ENCODE data around the gene RILPL2. TPM values are rescaled to one million over a fixed set of nuclear protein-coding genes. Genes with fewer than 3 reads are reported as not detected.
A peak's percentile ranks its signal among the peaks of the same experiment; 100 is the strongest.

The RILPL2 gene
- total RNA-seq, 2 experiments from 2014 or later = 8.9 to 9.0 TPM

GRCh38 chr12:123396954-123397353 lies 39.5 kb downstream of the RILPL2 start:
- Mint-ChIP-seq H3K4me1 (peaks cover 10% of the 10 kb centered on the region), H3K27ac (no peak overlapping the region), H3K27me3 (no peaks in the 10 kb centered on the region), H3K4me3 (no peak overlapping the region), H3K9me3 (no peaks in the 10 kb centered on the region), H3K36me3 (ENCODE audit: low read depth) (peaks cover 57% of the 10 kb centered on the region)
- no peak for DNase-seq
- POLR2A ChIA-PET = interaction anchor here (1.4 to 1.5 kb wide), 2 partner anchors 31 to 52 kb away, joined by 3 read pairs; no protein-coding TSS in a partner anchor
- CTCF ChIA-PET = interaction anchor here (1.0 to 1.3 kb wide), 2 partner anchors 14 to 21 kb away, joined by 3 read pairs; no protein-coding TSS in a partner anchor

DNA sequence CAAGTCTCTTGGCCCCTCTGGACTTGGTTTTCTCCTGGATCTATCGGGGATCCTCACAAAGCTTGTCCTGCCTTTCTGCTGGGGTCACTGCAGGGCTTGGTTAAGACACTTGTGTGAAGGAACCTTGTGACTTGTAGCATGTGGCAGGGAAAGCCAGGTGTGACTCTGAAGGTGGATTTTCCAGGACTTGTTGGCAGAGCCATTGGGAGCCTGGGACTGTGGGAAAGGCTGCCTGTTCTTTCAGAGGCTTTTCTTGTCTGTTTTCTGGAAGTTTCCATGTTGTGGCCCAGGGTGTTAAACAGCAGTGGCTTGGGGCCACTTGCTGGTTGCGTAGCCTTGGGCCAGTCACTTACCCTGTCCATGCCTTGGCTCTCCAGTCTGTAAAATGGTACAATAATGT lies 39.9 kb downstream of the RILPL2 start:
- Mint-ChIP-seq H3K27ac (no peak overlapping the region), H3K4me1 (peaks cover 14% of the 10 kb centered on the region), H3K9me3 (no peaks in the 10 kb centered on the region), H3K27me3 (no peaks in the 10 kb centered on the region), H3K4me3 (no peak overlapping the region), H3K36me3 (ENCODE audit: low read depth) (peaks cover 60% of the 10 kb centered on the region)
- DNase-seq = no peak
- ChIA-PET POLR2A (interaction anchor here (1.4 to 1.5 kb wide), 2 partner anchors 31 to 52 kb away, joined by 3 read pairs; no protein-coding TSS in a partner anchor), CTCF (interaction anchor here (1.0 kb wide), 1 partner anchor 14 kb away, joined by 3 read pairs; no protein-coding TSS in a partner anchor)

DNA sequence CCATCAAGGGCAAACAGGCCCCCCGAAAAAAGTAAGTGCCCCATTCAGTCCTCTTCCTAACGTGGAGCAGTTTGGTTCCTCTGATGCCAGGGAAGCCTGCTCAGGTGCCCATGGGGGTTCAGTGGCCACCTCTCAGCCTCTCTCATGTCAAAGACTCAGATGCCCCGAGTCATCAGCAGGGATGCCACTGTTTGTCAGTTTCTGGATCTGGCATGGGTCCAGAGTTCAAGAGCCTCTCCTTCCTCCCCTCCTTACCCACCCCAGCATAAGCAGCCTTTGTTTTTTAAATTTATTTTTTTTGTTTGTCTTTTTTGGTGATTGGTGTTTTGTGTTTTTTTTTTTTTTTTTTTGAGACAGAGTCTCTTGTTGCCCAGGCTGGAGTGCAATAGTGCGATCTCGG lies 41.2 kb downstream of the RILPL2 start:
- peak overlapping the region; percentile 4 for H3K27ac Mint-ChIP-seq
- peaks cover 73% of the 10 kb centered on the region for H3K36me3 Mint-ChIP-seq (ENCODE audit: low read depth)
- peaks cover 27% of the 10 kb centered on the region for H3K4me1 Mint-ChIP-seq
- no peak for DNase-seq
- ChIA-PET POLR2A (interaction anchor here (0.7 to 1.1 kb wide), 3 partner anchors 9 to 63 kb away, joined by 3 to 6 read pairs (median 4); partner anchors contain the start of genes KMT5A and SNRNP35), CTCF (no interaction called here)
- H3K27me3 Mint-ChIP-seq = no peaks in the 10 kb centered on the region
- no peak overlapping the region for H3K4me3 Mint-ChIP-seq
- no peaks in the 10 kb centered on the region for H3K9me3 Mint-ChIP-seq

GRCh38 chr12:123393747-123394146 lies 42.7 kb downstream of the RILPL2 start:
- H3K27me3 Mint-ChIP-seq = no peaks in the 10 kb centered on the region
- POLR2A ChIA-PET = interaction anchor here (3.6 kb wide), 1 partner anchor 29 kb away, joined by 26 read pairs; the partner anchor contains the start of gene SBNO1

GRCh38 chr12:123391546-123392343 lies 44.7 kb downstream of the RILPL2 start:
- CTCF ChIA-PET = interaction anchor here (1.1 to 1.2 kb wide), 2 partner anchors 26 to 37 kb away, joined by 3 to 5 read pairs; no protein-coding TSS in a partner anchor
- Mint-ChIP-seq H3K27me3 (no peaks in the 10 kb centered on the region), H3K4me1 (peaks cover 46% of the 10 kb centered on the region), H3K4me3 (peak overlapping the region; percentile 65), H3K36me3 (ENCODE audit: low read depth) (peaks cover 72% of the 10 kb centered on the region), H3K27ac (peak overlapping the region; percentile 70), H3K9me3 (no peaks in the 10 kb centered on the region)
- DNase-seq = no peak
- POLR2A ChIA-PET = interaction anchor here (0.7 to 3.6 kb wide), 10 partner anchors 8 to 211 kb away, joined by 3 to 26 read pairs (median 5); partner anchors contain the start of genes KMT5A, SBNO1 and SNRNP35

More at GRCh38 chr12:123393747-123394146, 42.7 kb downstream of the RILPL2 start:
- Mint-ChIP-seq H3K36me3 (ENCODE audit: low read depth) (peaks cover 71% of the 10 kb centered on the region), H3K4me3 (no peak overlapping the region), H3K27ac (no peak overlapping the region), H3K4me1 (peaks cover 30% of the 10 kb centered on the region), H3K9me3 (no peaks in the 10 kb centered on the region)
- no peak for DNase-seq
- CTCF ChIA-PET = no interaction called here

- ChIA-PET CTCF (interaction anchor here (0.5 to 1.2 kb wide), 4 partner anchors 25 to 193 kb away, joined by 3 to 5 read pairs (median 4); no protein-coding TSS in a partner anchor), POLR2A (interaction anchor here (0.7 to 3.6 kb wide), 11 partner anchors 7 to 212 kb away, joined by 3 to 26 read pairs (median 4); partner anchors contain the start of genes KMT5A, SBNO1 and SNRNP35)
- peaks cover 62% of the 10 kb centered on the region for H3K36me3 Mint-ChIP-seq (ENCODE audit: low read depth)
- peak; percentile 18 for DNase-seq
- H3K9me3 Mint-ChIP-seq = no peaks in the 10 kb centered on the region
- H3K27ac Mint-ChIP-seq = peak overlapping the region; percentile 70
- H3K4me3 Mint-ChIP-seq = peak overlapping the region; percentile 65
- H3K4me1 Mint-ChIP-seq = peaks cover 52% of the 10 kb centered on the region
- no peaks in the 10 kb centered on the region for H3K27me3 Mint-ChIP-seq
Measured at GRCh38 chr12:123390498-123391426, 45.7 kb downstream of the RILPL2 start.

DNA sequence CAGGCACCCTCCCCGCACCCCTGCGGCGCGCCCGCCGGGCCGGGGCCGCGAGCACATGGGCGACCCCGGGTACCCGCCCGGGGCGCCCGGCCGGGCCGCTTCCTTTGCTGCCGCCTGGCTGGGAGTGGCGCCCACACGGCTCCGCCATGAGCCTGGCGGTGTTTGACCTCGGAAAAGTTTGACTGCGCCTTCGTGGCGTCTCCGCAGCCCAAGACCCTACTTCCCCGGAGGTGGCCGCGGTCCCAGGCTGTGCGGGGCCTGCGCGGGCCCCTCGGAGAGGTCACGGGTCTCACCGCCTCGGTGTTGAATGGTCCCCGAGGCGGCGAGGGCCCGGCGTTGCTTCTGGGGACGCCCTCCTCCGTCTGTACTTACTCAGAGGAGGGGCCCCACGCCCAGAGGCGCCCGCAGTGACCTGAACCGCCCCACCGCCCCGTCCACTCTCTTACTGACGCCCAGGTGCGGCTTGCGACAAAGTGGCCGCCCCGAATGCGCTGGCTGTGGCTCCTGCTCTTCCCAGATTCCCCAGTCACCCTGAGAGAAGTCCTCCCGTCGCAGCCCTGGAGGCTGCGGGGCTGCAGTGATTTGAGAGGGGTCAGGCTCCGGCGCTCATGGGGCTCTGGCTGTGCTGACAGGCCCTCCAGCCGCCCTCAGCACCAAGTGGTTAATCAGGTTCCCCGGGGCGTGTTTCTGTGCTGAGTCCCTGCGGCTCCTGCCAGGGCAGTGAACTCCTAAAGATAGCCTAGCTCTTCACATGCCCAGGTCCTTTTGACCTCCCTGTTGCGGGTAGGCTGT lies 46.7 kb downstream of the RILPL2 start:
- peak overlapping the region; percentile 65 for H3K4me3 Mint-ChIP-seq
- peak overlapping the region; percentile 70 for H3K27ac Mint-ChIP-seq
- peak; percentile 40 for DNase-seq
- peaks cover 54% of the 10 kb centered on the region for H3K36me3 Mint-ChIP-seq (ENCODE audit: low read depth)
- no peaks in the 10 kb centered on the region for H3K27me3 Mint-ChIP-seq
- ChIA-PET POLR2A (interaction anchor here (1.0 to 3.6 kb wide), 4 partner anchors 12 to 70 kb away, joined by 3 to 26 read pairs (median 6); partner anchors contain the start of gene SBNO1), CTCF (interaction anchor here (0.5 to 1.0 kb wide), 2 partner anchors 60 to 194 kb away, joined by 4 read pairs; no protein-coding TSS in a partner anchor)
- H3K9me3 Mint-ChIP-seq = no peaks in the 10 kb centered on the region
- peaks cover 53% of the 10 kb centered on the region for H3K4me1 Mint-ChIP-seq

GRCh38 chr12:123388951-123389559 lies 47.4 kb downstream of the RILPL2 start:
- CTCF ChIA-PET = interaction anchor here (1.2 kb wide), 1 partner anchor 24 kb away, joined by 3 read pairs; no protein-coding TSS in a partner anchor
- no peak overlapping the region for H3K4me3 Mint-ChIP-seq
- H3K27ac Mint-ChIP-seq = no peak overlapping the region
- peaks cover 50% of the 10 kb centered on the region for H3K36me3 Mint-ChIP-seq (ENCODE audit: low read depth)
- no peaks in the 10 kb centered on the region for H3K27me3 Mint-ChIP-seq
- H3K4me1 Mint-ChIP-seq = peaks cover 51% of the 10 kb centered on the region
- POLR2A ChIA-PET = interaction anchor here (0.5 to 3.4 kb wide), 5 partner anchors 25 to 213 kb away, joined by 3 to 32 read pairs (median 10); partner anchors contain the start of genes DDX55, RILPL2, SBNO1 and SNRNP35
- H3K9me3 Mint-ChIP-seq = no peaks in the 10 kb centered on the region
- DNase-seq = no peak

- Mint-ChIP-seq H3K4me3 (peak overlapping the region; percentile 78), H3K9me3 (no peaks in the 10 kb centered on the region), H3K27me3 (no peaks in the 10 kb centered on the region), H3K4me1 (peaks cover 54% of the 10 kb centered on the region), H3K36me3 (ENCODE audit: low read depth) (peaks cover 49% of the 10 kb centered on the region), H3K27ac (peak overlapping the region; percentile 91)
- DNase-seq = peak; percentile 80
- CTCF ChIA-PET = interaction anchor here (0.7 to 1.2 kb wide), 3 partner anchors 23 to 156 kb away, joined by 3 to 4 read pairs (median 3); partner anchors contain the start of genes MPHOSPH9 and MTRFR
- POLR2A ChIA-PET = interaction anchor here (0.5 to 3.4 kb wide), 10 partner anchors 24 to 214 kb away, joined by 3 to 32 read pairs (median 5); partner anchors contain the start of genes DDX55, MPHOSPH9, MTRFR and RILPL2
Measured at GRCh38 chr12:123388177-123388950, 48.1 kb downstream of the RILPL2 start.

DNA sequence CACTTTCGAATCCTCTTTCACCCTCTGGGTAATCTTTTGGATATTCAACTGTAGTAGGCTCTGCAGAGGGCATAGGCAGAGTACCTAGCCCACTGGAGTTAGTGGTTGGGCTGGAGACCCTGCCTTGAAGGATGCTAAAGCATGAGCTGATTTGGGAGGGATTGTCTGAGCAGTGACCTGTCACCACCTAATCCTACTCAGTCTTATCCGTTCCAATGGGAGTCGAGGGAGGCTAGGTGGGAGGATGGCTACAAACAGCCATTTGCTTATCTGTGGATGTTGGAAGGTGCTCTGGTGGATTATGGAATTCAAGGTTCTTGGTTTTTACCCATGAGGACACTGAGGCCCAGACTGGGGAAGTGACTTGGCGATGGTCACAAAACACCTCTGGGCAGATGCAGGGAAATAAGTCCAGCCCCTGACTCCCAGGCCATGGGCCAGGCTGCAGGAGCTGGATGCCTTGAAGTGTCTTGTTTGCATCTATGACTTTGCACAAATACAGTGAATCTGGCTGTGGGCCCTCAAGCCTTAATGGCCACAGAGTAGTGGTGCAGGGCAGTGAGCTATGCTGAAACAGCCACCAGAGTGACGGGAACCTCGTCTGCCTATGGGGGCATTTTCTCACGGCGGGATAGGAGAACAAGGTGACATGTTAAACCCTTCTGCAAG lies 48.8 kb downstream of the RILPL2 start:
- H3K27ac Mint-ChIP-seq = peak overlapping the region; percentile 91
- H3K36me3 Mint-ChIP-seq (ENCODE audit: low read depth) = peaks cover 44% of the 10 kb centered on the region
- peaks cover 54% of the 10 kb centered on the region for H3K4me1 Mint-ChIP-seq
- peak; percentile 22 for DNase-seq
- POLR2A ChIA-PET = interaction anchor here (0.6 to 3.4 kb wide), 11 partner anchors 23 to 215 kb away, joined by 3 to 32 read pairs (median 5); partner anchors contain the start of genes DDX55, MPHOSPH9, MTRFR and RILPL2
- H3K9me3 Mint-ChIP-seq = no peaks in the 10 kb centered on the region
- H3K27me3 Mint-ChIP-seq = no peaks in the 10 kb centered on the region
- H3K4me3 Mint-ChIP-seq = peak overlapping the region; percentile 78
- CTCF ChIA-PET = interaction anchor here (0.7 to 4.7 kb wide), 4 partner anchors 21 to 155 kb away, joined by 3 to 49 read pairs (median 4); partner anchors contain the start of genes MPHOSPH9, MTRFR and SBNO1

Measured in activated CD4-positive, alpha-beta memory T cell treated with anti-CD3 and anti-CD28 coated beads, Interleukin-2, amount 10 ng/mL, durations not matched to agents 7 days and 5 days (primary cell).